Stimulated activated CD8-positive, alpha-beta memory T cell treated with anti-CD3 and anti-CD28 coated beads, Interleukin-7, amount 100 ng/mL, for 48 hours (primary cell): ENCODE data around the gene PPIF.

Source experiments
- DNase-seq, 2 donors: peaks; one replicate each; pipeline ENCODE4 v3.0.0-alpha.2; 2020; ENCODE audit warnings: low read depth in 1 of 2; ENCODE audit errors: extremely low read depth in 1 of 2

The PPIF gene

GRCh38 chr10:79347894-79348639 lies 798 bp downstream of the PPIF start:
- peak; percentile 57 to 73 for DNase-seq

GRCh38 chr10:79348640-79348988 lies 1.3 kb downstream of the PPIF start:
- DNase-seq: no peak

- DNase-seq: no peak
Measured at GRCh38 chr10:79349072-79349491, 1.8 kb downstream of the PPIF start.

GRCh38 chr10:79349766-79350406 lies 2.6 kb downstream of the PPIF start:
- DNase-seq: no peak

- DNase-seq: no peak
Measured at GRCh38 chr10:79350407-79351154, 3.3 kb downstream of the PPIF start.

GRCh38 chr10:79351332-79351731 lies 4.1 kb downstream of the PPIF start:
- no peak for DNase-seq

GRCh38 chr10:79352035-79352877 lies 5.0 kb downstream of the PPIF start:
- no peak for DNase-seq

- DNase-seq: no peak
Measured at GRCh38 chr10:79353000-79353406, 5.7 kb downstream of the PPIF start.

- DNase-seq: no peak
Measured at GRCh38 chr10:79353726-79354125, 6.5 kb downstream of the PPIF start.

GRCh38 chr10:79354141-79354540 lies 6.9 kb downstream of the PPIF start:
- DNase-seq: no peak

- DNase-seq: no peak
Measured at GRCh38 chr10:79354615-79355014, 7.3 kb downstream of the PPIF start.

GRCh38 chr10:79355420-79356017 lies 8.2 kb downstream of the PPIF start:
- DNase-seq: no peak

GRCh38 chr10:79356104-79356503 lies 8.8 kb downstream of the PPIF start:
- no peak for DNase-seq

GRCh38 chr10:79357180-79357579 lies 9.9 kb downstream of the PPIF start:
- DNase-seq: no peak

- DNase-seq: no peak
Measured at GRCh38 chr10:79358811-79359210, 11.5 kb downstream of the PPIF start.

GRCh38 chr10:79359816-79360498 lies 12.7 kb downstream of the PPIF start:
- DNase-seq: no peak

- no peak for DNase-seq
Measured at GRCh38 chr10:79360499-79361342, 13.5 kb downstream of the PPIF start.

GRCh38 chr10:79361726-79362397 lies 14.6 kb downstream of the PPIF start:
- no peak for DNase-seq
